HepG2 (cell line): ENCODE data around the gene PLEKHG4B. TPM values are rescaled to one million over a fixed set of nuclear protein-coding genes. Genes with fewer than 3 reads are reported as not detected.

Experiments used
- ATAC-seq: fragments of 200-7000 bp; cut with Tn5 transposase; 3 replicates; pipeline ENCODE4 v1.9.1; 2020; ENCODE audit warnings: mild to moderate bottlenecking, moderate library complexity
- BruUV-seq: library from RNA; stranded (reverse); fragments of 400-500 nt; replicated peaks from 2 replicates; lab custom pipeline; 2021; lab: Mats Ljungman, UMichigan
- CTCF ChIA-PET: fragments of 300-600 bp; formaldehyde crosslinking; extraction: SDS; loops from one replicate; lab custom pipeline; 2021; ENCODE audit warnings: low total read pairs, inconsistent platforms, low intra/inter-chr PET ratio; lab: Yijun Ruan, JAX
- POLR2A ChIA-PET: fragments of 350-600 bp; sonication (Branson Sonifier 250); formaldehyde crosslinking; loops from one replicate; lab custom pipeline; 2020; ENCODE audit warnings: antibody characterized with exemption, inconsistent platforms; lab: Yijun Ruan, JAX
- DNase-seq: peaks from one replicate; pipeline ENCODE4 v3.0.0-alpha.2; 2015; ENCODE audit warnings: low spot score
- FAIRE-seq: peaks from 3 replicates; lab custom pipeline; 2011; peaks lifted over from hg19 to GRCh38; lab: Jason Lieb, UNC
- H2AFZ ChIP-seq: one replicate; pipeline ENCODE4 v1.6.1; 2011; ENCODE audit warnings: low read length, inconsistent platforms
- H3K27ac ChIP-seq: fragments of 300-600 bp; 3 replicates; pipeline ENCODE4 v1.8.0; 2011; ENCODE audit warnings: mixed run types, mild to moderate bottlenecking, mixed read lengths, low read length, inconsistent platforms; ENCODE audit not compliant: insufficient read depth; ENCODE audit errors: extremely low read length
- H3K27me3 ChIP-seq, 2 experiments: fragments of 200-600 bp in 1 of 2; 2 replicates in 1 of 2; 3 replicates in 1 of 2; pipeline versions ENCODE4 v1.6.0 to v1.8.0; 2011; ENCODE audit warnings: low read length in 2 of 2, mild to moderate bottlenecking in 2 of 2, moderate library complexity in 2 of 2, inconsistent platforms in 1 of 2; ENCODE audit not compliant: insufficient read depth in 2 of 2, control insufficient read depth in 1 of 2
- H3K36me3 ChIP-seq, 2 experiments: fragments of 200-600 bp in 1 of 2; replicated peaks in 1 of 2; 2 replicates in 1 of 2; 3 replicates in 1 of 2; pipeline versions ENCODE4 v1.5.1 to v1.8.0; 2011; ENCODE audit warnings: low read length in 2 of 2, inconsistent platforms in 1 of 2; ENCODE audit not compliant: insufficient read depth in 2 of 2, control insufficient read depth in 1 of 2
- H3K4me1 ChIP-seq: 2 replicates; pipeline ENCODE4 v1.5.1; 2012; ENCODE audit warnings: low read length, inconsistent platforms; ENCODE audit not compliant: insufficient read depth
- H3K4me2 ChIP-seq: 2 replicates; pipeline ENCODE4 v1.6.0; 2011; ENCODE audit warnings: low read depth, low read length, inconsistent platforms
- H3K4me3 ChIP-seq, 3 experiments: fragments of 200-600 bp in 1 of 3; sonication (generic), shearing (Covaris generic) in 1 of 3; replicated peaks in 1 of 3; 2 replicates each; pipeline ENCODE4 v1.5.1; 2011 to 2016; ENCODE audit warnings: low read length in 3 of 3, inconsistent platforms in 2 of 3, low read depth in 2 of 3, mild to moderate bottlenecking in 2 of 3, control low read depth in 1 of 3, mixed read lengths in 1 of 3; ENCODE audit not compliant: insufficient read depth in 1 of 3
- H3K79me2 ChIP-seq: one replicate; pipeline ENCODE4 v1.6.1; 2011; ENCODE audit warnings: low read length, inconsistent platforms; ENCODE audit not compliant: insufficient read depth
- H3K9ac ChIP-seq: 2 replicates; pipeline ENCODE4 v1.6.0; 2011; ENCODE audit warnings: mild to moderate bottlenecking, low read depth, low read length, inconsistent platforms; ENCODE audit not compliant: insufficient read depth
- H3K9me3 ChIP-seq: 2 replicates; pipeline ENCODE4 v1.5.1; 2012; ENCODE audit warnings: mild to moderate bottlenecking, low read length
- H4K20me1 ChIP-seq: 2 replicates; pipeline ENCODE4 v1.6.0; 2011; ENCODE audit warnings: inconsistent platforms, mild to moderate bottlenecking, low read length, moderate library complexity; ENCODE audit not compliant: insufficient read depth
- EZH2 ChIP-seq: conservative IDR thresholded peaks from 2 replicates; pipeline ENCODE4 v1.6.1; 2012; ENCODE audit warnings: mild to moderate bottlenecking, low read depth, low read length, moderate library complexity
- MBNL3 ChIP-seq: fragments of 250-450 bp; sonication (Bioruptor Pico); conservative IDR thresholded peaks from 2 replicates; pipeline ENCODE4 v1.8.0; 2022; ENCODE audit warnings: mild to moderate bottlenecking, inconsistent platforms
- SMAD3 ChIP-seq: sonication (generic); formaldehyde crosslinking; IDR thresholded peaks from 2 replicates; pipeline ENCODE4 v1.4.0; 2020; ENCODE audit warnings: missing genetic modification reagents
- SMAD9 ChIP-seq: sonication (generic); formaldehyde crosslinking; IDR thresholded peaks from 2 replicates; pipeline ENCODE4 v1.5.1; 2020; ENCODE audit warnings: mild to moderate bottlenecking, missing genetic modification reagents
- WGBS: methylation state at CpG from one replicate; pipeline ENCODE4 v1.1.6; 2017; ENCODE audit warnings: low lambda C conversion rate; 5-methylcytosine and 5-hydroxymethylcytosine counted together
- in situ Hi-C: cut with HindIII; loops from 2 replicates; pipeline ENCODE4 v1.10.0; 2017; ENCODE audit warnings: low pct_unique_long_range_greater_than_20kb; ENCODE audit not compliant: extremely low pct_ligation_motif_present
- intact Hi-C: fragments of 100-400 bp; cut with micrococcal nuclease; formaldehyde crosslinking; loops from one replicate; pipeline ENCODE4 v1.10.0; 2022; ENCODE audit not compliant: unreplicated experiment
- polyA plus RNA-seq, 8 experiments: library from polyadenylated mRNA; depleted of rRNA in 3 of 8; stranded (reverse) in 7 of 8; unstranded in 1 of 8; fragments of >200 nt; fragmentation: Illumina TruSeq in 4 of 8; extraction: Trizol in 4 of 8; gene quantifications; 2 replicates each; pipeline versions ENCODE4 v1.2.1 to v1.2.3, GENCODE V29; 2011 to 2016; ENCODE audit warnings: low read depth in 4 of 8, missing spikeins in 1 of 8, mixed read lengths in 1 of 8; ENCODE audit not compliant: insufficient read depth in 1 of 8
- total RNA-seq, 5 experiments: library from RNA; depleted of rRNA; stranded (reverse); fragments of >200 nt; fragmentation: Illumina TruSeq; extraction: Trizol; gene quantifications; 2 replicates each; pipeline ENCODE4 v1.2.3, GENCODE V29; 2016; ENCODE audit warnings: low read depth in 1 of 5
- TF ChIP-seq, protein P1 (sequence below): sonication (generic); formaldehyde crosslinking; IDR thresholded peaks from 2 replicates; pipeline ENCODE4 v1.4.0; 2020; ENCODE audit warnings: mild to moderate bottlenecking, missing genetic modification reagents

The PLEKHG4B gene
- total and polyA plus RNA-seq, 2 of the 13 experiments (the other 11 are each of a cell fraction or from before 2014, with no cell fraction given) = 0.09 TPM; not detected in 1

DNA sequence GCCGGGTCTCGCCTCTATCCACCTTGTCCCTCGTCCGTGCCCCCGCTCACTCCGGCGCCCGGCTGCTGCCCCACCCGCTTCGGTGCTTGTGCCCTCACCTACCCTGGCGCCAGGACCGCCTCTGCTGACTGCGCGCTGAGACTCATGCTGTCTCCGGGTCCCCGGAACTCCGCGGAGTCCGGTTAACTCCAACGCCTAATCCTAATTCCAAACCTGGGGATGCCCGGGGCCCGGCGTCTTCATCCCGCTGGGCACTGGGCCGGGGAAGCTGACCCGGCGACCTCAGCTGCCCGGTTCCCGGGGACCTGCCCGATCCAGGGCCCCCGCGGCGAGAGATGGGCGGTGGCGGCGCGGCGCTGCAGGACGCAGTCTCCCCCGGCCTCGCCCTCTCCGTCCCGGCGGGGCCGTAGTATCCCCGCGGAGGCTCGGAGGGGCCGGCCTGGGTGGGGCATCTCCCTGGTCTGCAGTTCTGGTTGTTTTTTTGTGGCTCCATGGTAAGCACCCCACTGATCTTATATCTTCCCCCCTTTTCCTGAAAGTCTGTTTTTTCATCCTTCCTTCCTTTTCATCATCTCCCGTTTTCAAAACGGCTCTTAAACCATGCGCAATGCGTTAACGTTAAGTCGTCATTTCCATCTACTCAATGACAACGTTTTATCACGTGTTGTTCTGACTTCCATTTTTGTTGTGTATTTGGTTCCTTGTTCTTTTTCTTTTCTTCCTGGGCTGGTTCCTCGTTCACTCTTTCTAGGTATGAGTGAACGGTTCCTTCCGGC is 41.1 kb upstream of the PLEKHG4B start:
- peaks cover 1 to 17% of the 10 kb centered on the region in 2 experiments; a peak in 3 of 5 replicates for H3K27me3 ChIP-seq
- intact Hi-C loops = no loop called here
- CTCF ChIA-PET = no interaction called here

DNA sequence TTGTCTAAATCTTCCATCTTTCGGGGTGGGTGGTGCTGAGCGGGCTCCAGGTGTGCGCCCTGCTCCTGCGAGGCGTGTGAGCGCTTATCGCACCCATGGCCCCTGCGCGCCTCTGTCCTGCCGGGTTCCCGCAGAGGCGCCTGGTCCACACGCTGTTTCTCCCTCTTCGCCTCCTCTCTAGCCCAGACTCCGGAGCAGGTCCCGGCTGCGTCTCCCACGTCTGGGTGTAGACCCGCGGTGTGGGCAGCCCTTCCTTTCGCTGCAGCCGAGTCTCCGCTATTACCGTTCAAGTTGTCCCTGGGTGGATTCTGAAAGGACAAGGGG is 40.5 kb upstream of the PLEKHG4B start:
- FAIRE-seq = no peak

More for the DNA sequence above, 41.1 kb upstream of the PLEKHG4B start:
- FAIRE-seq = no peak
- H3K4me3 ChIP-seq = no peak overlapping the region
- BruUV-seq = no TSS peak
- DNase-seq = no peak
- H3K27ac ChIP-seq = no peak overlapping the region
- 73% methylated on average over 27 of the region's 60 CpGs for whole genome bisulfite sequencing
- TF ChIP-seq, protein P1, sequence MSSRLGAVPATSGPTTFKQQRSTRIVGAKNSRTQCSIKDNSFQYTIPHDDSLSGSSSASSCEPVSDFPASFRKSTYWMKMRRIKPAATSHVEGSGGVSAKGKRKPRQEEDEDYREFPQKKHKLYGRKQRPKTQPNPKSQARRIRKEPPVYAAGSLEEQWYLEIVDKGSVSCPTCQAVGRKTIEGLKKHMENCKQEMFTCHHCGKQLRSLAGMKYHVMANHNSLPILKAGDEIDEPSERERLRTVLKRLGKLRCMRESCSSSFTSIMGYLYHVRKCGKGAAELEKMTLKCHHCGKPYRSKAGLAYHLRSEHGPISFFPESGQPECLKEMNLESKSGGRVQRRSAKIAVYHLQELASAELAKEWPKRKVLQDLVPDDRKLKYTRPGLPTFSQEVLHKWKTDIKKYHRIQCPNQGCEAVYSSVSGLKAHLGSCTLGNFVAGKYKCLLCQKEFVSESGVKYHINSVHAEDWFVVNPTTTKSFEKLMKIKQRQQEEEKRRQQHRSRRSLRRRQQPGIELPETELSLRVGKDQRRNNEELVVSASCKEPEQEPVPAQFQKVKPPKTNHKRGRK (CRISPR knock-in tag) = no peak
- TF ChIP-seq EZH2 = no peak
- TF ChIP-seq, all 625 proteins: peak for 0
- in situ Hi-C loops = no loop called here
- H3K36me3 ChIP-seq = no peaks in the 10 kb centered on the region
- no peak overlapping the region for H3K9ac ChIP-seq
- POLR2A ChIA-PET = no interaction called here
- no peak overlapping the region for H2AFZ ChIP-seq
- ATAC-seq = no peak
- H3K9me3 ChIP-seq = no peaks in the 10 kb centered on the region
- no peaks in the 10 kb centered on the region for H4K20me1 ChIP-seq
- H3K4me1 ChIP-seq = no peaks in the 10 kb centered on the region
- H3K79me2 ChIP-seq = no peaks in the 10 kb centered on the region
- H3K4me2 ChIP-seq = no peak overlapping the region

More for the DNA sequence above, 40.5 kb upstream of the PLEKHG4B start:
- H3K36me3 ChIP-seq = no peaks in the 10 kb centered on the region
- CTCF ChIA-PET = no interaction called here
- no peak overlapping the region for H2AFZ ChIP-seq
- H3K27me3 ChIP-seq = peaks cover 1 to 17% of the 10 kb centered on the region in 2 experiments; a peak in 3 of 5 replicates
- H3K4me3 ChIP-seq = no peak overlapping the region
- no peak overlapping the region for H3K9ac ChIP-seq
- ATAC-seq (no peak), DNase-seq (no peak)
- intact Hi-C loops = no loop called here
- POLR2A ChIA-PET = no interaction called here
- no peak overlapping the region for H3K27ac ChIP-seq
- in situ Hi-C loops = no loop called here
- WGBS = 70% methylated on average over 24 of the region's 24 CpGs
- H3K79me2 ChIP-seq = no peaks in the 10 kb centered on the region
- no peak overlapping the region for H3K4me2 ChIP-seq
- TF ChIP-seq MBNL3 (CRISPR knock-in tag) (no peak), SMAD9 (CRISPR knock-in tag) (no peak), SMAD3 (CRISPR knock-in tag) (no peak)
- TF ChIP-seq, all 625 proteins: peak for 0
- no TSS peak for BruUV-seq
- Histone ChIP-seq H3K4me1 (no peaks in the 10 kb centered on the region), H4K20me1 (no peaks in the 10 kb centered on the region), H3K9me3 (no peaks in the 10 kb centered on the region)
